HG03520 (cell line): ENCODE results near the gene CAPN5.
"Not testable (repeated sequence)": the region's sequence is repeated elsewhere in the genome, so short reads cannot be mapped to it uniquely, and the experiment has no call there.

ENCODE experiments used
- ATAC-seq: cut with Tn5 transposase; IDR thresholded peaks from one replicate; pipeline ENCODE4 v1.9.1; 2021; ENCODE audit warnings: mild to moderate bottlenecking, moderate library complexity; ENCODE audit not compliant: unreplicated experiment

Gene CAPN5

GRCh38 chr11:77042111-77042726, 24.6 kb upstream of the CAPN5 start:
- ATAC-seq: no peak

GRCh38 chr11:77044356-77044755, 22.4 kb upstream of the CAPN5 start:
- ATAC-seq: no peak

- no peak for ATAC-seq
These were observed 21.9 kb upstream of the CAPN5 start for GRCh38 chr11:77044886-77045285.

GRCh38 chr11:77046060-77046501, 20.7 kb upstream of the CAPN5 start:
- peak; percentile 54 for ATAC-seq

- ATAC-seq: peak; percentile 80
These were observed 19.5 kb upstream of the CAPN5 start for GRCh38 chr11:77047007-77047927.

GRCh38 chr11:77047928-77048446, 18.8 kb upstream of the CAPN5 start:
- not testable (repeated sequence) for ATAC-seq

- ATAC-seq: no peak
These were observed 17.7 kb upstream of the CAPN5 start for GRCh38 chr11:77049026-77049425.

GRCh38 chr11:77051511-77051910, 15.3 kb upstream of the CAPN5 start:
- ATAC-seq: no peak

- no peak for ATAC-seq
These were observed 14.3 kb upstream of the CAPN5 start for GRCh38 chr11:77052518-77052917.

- no peak for ATAC-seq
These were observed 13.4 kb upstream of the CAPN5 start for GRCh38 chr11:77053217-77054015.

- ATAC-seq: no peak
These were observed 12.7 kb upstream of the CAPN5 start for GRCh38 chr11:77054084-77054483.

- ATAC-seq: no peak
These were observed 11.6 kb upstream of the CAPN5 start for GRCh38 chr11:77055101-77055561.

- ATAC-seq: no peak
These were observed 10.9 kb upstream of the CAPN5 start for GRCh38 chr11:77055913-77056312.

GRCh38 chr11:77056814-77057402, 9.9 kb upstream of the CAPN5 start:
- ATAC-seq: no peak

- ATAC-seq: no peak
These were observed 8.8 kb upstream of the CAPN5 start for GRCh38 chr11:77057938-77058474.

- no peak for ATAC-seq
These were observed 7.9 kb upstream of the CAPN5 start for GRCh38 chr11:77058900-77059299.

GRCh38 chr11:77059806-77060205, 7.0 kb upstream of the CAPN5 start:
- no peak for ATAC-seq

- no peak for ATAC-seq
These were observed 6.5 kb upstream of the CAPN5 start for GRCh38 chr11:77060234-77060633.

- ATAC-seq: not testable (repeated sequence)
These were observed 5.5 kb upstream of the CAPN5 start for GRCh38 chr11:77061258-77061657.

- ATAC-seq: no peak
These were observed 3.8 kb upstream of the CAPN5 start for GRCh38 chr11:77062924-77063323.
